Tracheal epithelial cell (primary cell): Measurements from ENCODE around the gene CYP4Z1. TPM values are rescaled to one million over a fixed set of nuclear protein-coding genes. Genes with fewer than 3 reads are reported as not detected.

Source experiments
- total RNA-seq: library from RNA; depleted of rRNA; stranded (reverse); fragments of >200 nt; gene quantifications from 2 replicates; pipeline ENCODE4 v1.2.1, GENCODE V29; 2014

The CYP4Z1 gene
- total RNA-seq: not detected in 2 replicates

GRCh38 chr1:47067097-47067594 is at the start of gene CYP4Z1:
TSS of gene CYP4Z1 (plus strand) at chr1:47067231. CDS start at chr1:47067491, 260 bp downstream.

GRCh38 chr1:47023268-47024140 is 43.5 kb upstream of the CYP4Z1 start, which contains the start of gene CYP4X1:
TSS of gene CYP4X1 (plus strand) at chr1:47023669. CDS start at chr1:47023818, 149 bp downstream.

GRCh38 chr1:47137198-47137597 is 70.2 kb downstream of the CYP4Z1 start, which contains the start of gene CYP4A22:
TSS of gene CYP4A22 (plus strand) at chr1:47137441. CDS start at chr1:47137486, 45 bp downstream.

Other genes starting within 250 kb of the CYP4Z1 start
- not detected in 2 replicates for gene CYP4A11, start 125.8 kb upstream of the CYP4Z1 start, total RNA-seq
- 0.21 TPM in 1 of 2 replicates, not detected in the other for gene CYP4X1, start 43.6 kb upstream of the CYP4Z1 start, total RNA-seq
- not detected in 2 replicates for gene CYP4A22, start 70.2 kb downstream of the CYP4Z1 start, total RNA-seq
- 2.3 and 73.0 TPM in 2 replicates for gene PDZK1IP1, start 122.8 kb downstream of the CYP4Z1 start, total RNA-seq
- under 0.01 TPM in 1 of 2 replicates, not detected in the other for gene TAL1, start 165.0 kb downstream of the CYP4Z1 start, total RNA-seq
- 1.7 and 2.9 TPM in 2 replicates for gene STIL, start 246.9 kb downstream of the CYP4Z1 start, total RNA-seq